ENCODE results near the gene FAM3D. TPM values are rescaled to one million over a fixed set of nuclear protein-coding genes. Genes with fewer than 3 reads are reported as not detected.

Gene FAM3D
- total RNA-seq, 1 donor from 2014 or later: 4.0 TPM

DNA sequence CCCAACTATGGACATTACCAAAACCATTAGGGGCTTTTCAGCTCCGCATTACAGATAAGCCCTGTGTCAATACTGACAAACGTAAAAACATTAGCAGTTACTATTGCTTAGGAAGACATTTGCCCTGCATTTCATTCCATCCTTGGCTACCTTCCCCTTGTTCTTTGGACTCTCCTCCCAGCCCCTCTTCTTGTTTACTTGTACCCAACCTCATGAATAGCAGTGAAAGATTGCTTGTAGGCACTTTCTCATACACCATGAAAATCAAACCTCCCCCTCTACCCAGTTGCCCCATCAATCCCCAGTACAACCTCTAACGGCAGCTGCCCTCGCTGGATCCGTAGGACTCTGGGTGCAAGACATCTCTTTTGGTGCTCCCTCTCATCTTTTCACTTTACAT lies 72.5 kb downstream of the FAM3D start:
- Histone ChIP-seq H3K27me3 (no peaks in the 10 kb centered on the region), H3K27ac (no peak overlapping the region), H3K4me1 (no peaks in the 10 kb centered on the region), H3K9me3 (no peaks in the 10 kb centered on the region), H3K4me3 (no peak overlapping the region), H3K36me3 (no peaks in the 10 kb centered on the region)
- TF ChIP-seq, protein P1, sequence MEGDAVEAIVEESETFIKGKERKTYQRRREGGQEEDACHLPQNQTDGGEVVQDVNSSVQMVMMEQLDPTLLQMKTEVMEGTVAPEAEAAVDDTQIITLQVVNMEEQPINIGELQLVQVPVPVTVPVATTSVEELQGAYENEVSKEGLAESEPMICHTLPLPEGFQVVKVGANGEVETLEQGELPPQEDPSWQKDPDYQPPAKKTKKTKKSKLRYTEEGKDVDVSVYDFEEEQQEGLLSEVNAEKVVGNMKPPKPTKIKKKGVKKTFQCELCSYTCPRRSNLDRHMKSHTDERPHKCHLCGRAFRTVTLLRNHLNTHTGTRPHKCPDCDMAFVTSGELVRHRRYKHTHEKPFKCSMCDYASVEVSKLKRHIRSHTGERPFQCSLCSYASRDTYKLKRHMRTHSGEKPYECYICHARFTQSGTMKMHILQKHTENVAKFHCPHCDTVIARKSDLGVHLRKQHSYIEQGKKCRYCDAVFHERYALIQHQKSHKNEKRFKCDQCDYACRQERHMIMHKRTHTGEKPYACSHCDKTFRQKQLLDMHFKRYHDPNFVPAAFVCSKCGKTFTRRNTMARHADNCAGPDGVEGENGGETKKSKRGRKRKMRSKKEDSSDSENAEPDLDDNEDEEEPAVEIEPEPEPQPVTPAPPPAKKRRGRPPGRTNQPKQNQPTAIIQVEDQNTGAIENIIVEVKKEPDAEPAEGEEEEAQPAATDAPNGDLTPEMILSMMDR (IDR thresholded peaks at IDR 0.05): no peak
- ATAC-seq (no peak), DNase-seq (no peak)
- intact Hi-C loops (cut with DNase I): no loop called here

DNA sequence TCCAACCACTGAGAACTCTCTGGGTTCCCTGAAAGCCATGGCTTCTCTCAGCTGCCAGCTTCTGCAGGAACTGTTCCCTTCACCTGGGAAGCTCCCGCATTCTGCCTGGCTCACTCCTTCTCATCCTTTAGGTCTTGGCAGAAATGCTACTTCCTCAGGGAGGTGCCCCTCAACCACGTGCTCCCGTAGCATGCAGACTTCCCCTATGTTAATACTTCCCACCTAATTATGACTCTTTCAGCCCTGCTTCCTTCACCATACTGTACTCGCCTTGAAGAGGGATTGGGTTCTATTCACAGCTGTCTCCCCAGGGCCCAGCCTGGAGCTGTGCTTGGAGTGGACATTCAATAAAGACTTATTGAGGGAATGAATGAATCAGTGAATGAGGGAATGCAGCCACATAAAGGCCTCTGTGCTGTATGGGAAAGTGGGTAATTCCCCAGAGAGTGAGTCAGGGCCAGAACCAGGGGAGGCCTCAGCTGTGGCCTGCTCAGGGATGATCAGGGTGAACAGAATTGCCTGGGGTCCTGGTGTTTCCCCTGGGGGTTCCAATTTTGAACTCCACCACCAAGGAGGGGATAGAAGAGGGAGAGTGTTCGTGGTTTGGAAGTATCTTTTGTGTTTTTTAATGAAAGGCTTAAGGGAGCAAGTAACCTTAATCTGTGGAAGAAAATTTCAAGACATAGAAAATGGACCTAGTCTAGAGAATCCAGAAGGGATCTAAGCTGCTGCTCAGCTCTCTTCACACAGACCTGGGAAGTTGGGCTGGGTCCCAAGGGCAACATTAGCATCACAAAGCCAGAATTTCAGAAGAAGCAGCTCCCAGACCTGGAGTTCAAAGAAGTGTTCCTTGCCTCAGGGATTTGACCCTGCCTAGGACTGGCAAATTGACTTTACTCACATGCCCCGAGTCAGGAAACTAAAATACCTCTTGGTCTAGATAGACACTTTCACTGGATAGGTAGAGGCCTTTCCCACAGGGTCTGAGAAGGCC lies 74.8 kb downstream of the FAM3D start:
- TF ChIP-seq, protein P1 (IDR thresholded peaks at IDR 0.05): no peak
- peak; percentile 37 for DNase-seq
- Histone ChIP-seq H3K9me3 (no peaks in the 10 kb centered on the region), H3K27ac (no peak overlapping the region), H3K4me1 (no peaks in the 10 kb centered on the region), H3K36me3 (no peaks in the 10 kb centered on the region), H3K27me3 (peaks cover 8% of the 10 kb centered on the region), H3K4me3 (no peak overlapping the region)
- ATAC-seq: peak; percentile 72
- intact Hi-C loops (cut with DNase I): no loop called here

DNA sequence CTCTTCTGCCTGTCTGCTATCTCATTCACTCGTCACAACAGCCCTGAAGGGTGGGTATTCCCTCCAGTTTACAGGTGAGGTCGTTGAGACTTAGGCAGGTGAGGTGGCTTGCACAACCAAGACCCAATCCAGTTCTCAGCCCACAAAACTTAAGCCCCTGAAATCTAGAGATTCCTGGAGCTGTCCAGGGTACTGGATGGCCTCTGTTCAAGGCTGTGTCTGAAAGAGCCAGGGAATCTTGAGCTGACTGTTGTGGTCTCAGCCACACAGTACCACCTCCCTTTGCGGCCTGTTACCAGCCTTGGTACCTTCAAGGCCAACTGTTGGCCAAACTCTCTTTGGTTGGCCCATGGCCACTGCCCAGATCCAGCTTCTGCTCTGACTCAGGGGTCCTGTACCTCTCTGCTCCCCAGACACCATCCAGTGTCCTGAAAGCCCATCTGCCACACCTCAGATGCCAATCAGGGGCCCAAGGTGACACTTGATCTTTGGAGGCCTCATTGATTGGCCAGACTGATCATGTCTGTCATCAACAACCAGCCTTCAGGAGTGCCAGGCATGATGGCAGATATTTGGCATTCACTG lies 78.5 kb downstream of the FAM3D start:
- H3K4me3 ChIP-seq: no peak overlapping the region
- intact Hi-C loops (cut with DNase I): no loop called here
- DNase-seq (no peak), ATAC-seq (no peak)
- no peaks in the 10 kb centered on the region for H3K9me3 ChIP-seq
- H3K27me3 ChIP-seq: peaks cover 15% of the 10 kb centered on the region
- no peak overlapping the region for H3K27ac ChIP-seq
- peaks cover 13% of the 10 kb centered on the region for H3K4me1 ChIP-seq
- TF ChIP-seq, protein P1 (IDR thresholded peaks at IDR 0.05): no peak
- no peaks in the 10 kb centered on the region for H3K36me3 ChIP-seq

DNA sequence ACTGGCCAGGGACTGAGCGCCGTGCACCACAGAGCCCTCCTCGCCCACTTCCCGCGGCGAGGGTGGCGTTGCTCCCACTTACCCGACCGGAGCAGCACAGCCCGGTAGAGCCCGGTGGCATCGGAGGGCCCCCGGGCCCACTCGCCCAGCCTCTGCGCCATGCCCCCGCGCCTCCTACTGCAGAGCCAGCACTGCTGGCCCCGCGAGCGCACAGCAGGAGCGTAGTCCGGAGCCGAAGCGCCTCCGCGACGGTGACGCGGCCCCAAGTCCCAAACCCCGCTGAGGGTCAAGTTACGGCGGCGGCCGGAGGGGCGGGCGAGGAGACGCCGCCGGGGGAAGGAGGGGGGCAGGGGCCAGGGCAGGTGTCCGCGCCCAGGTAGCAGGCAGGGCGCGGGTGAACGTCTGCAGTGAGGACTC lies 79.8 kb downstream of the FAM3D start:
- Histone ChIP-seq H3K27ac (no peak overlapping the region), H3K27me3 (peaks cover 15% of the 10 kb centered on the region), H3K9me3 (no peaks in the 10 kb centered on the region), H3K4me1 (peaks cover 13% of the 10 kb centered on the region), H3K4me3 (no peak overlapping the region), H3K36me3 (no peaks in the 10 kb centered on the region)
- ATAC-seq: no peak
- intact Hi-C loops (cut with DNase I): no loop called here
- TF ChIP-seq, protein P1 (IDR thresholded peaks at IDR 0.05): no peak
- DNase-seq: no peak

DNA sequence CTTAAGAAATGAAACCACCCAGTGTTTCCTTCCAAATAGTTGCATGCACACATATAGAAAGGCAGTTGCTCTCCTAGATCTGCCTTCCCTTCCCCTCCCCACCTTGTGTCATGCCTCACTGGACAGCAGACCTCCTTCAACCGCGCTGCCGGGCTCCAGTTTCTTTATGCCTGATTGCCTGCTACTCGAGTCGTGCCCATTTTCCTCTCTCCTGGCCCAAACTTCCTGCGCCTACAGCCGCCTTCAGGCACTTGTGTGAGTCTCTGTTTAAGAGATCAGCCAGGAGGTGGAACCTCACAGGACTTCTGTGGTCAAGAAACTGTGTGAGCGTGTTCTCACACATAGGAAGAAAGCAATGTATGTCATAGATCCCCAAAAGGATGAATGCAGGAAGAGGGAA lies 80.6 kb downstream of the FAM3D start:
- Histone ChIP-seq H3K4me3 (peak overlapping the region; percentile 60), H3K4me1 (peaks cover 13% of the 10 kb centered on the region), H3K27ac (no peak overlapping the region), H3K36me3 (no peaks in the 10 kb centered on the region), H3K9me3 (no peaks in the 10 kb centered on the region), H3K27me3 (peaks cover 15% of the 10 kb centered on the region)
- DNase-seq (no peak), ATAC-seq (no peak)
- TF ChIP-seq, protein P1 (IDR thresholded peaks at IDR 0.05): no peak
- intact Hi-C loops (cut with DNase I): no loop called here
